Measurements from ENCODE around the gene PSORS1C2. TPM values are rescaled to one million over a fixed set of nuclear protein-coding genes. Genes with fewer than 3 reads are reported as not detected.

PSORS1C2 gene
- total RNA-seq, 1 donor from 2014 or later, result not detected

DNA sequence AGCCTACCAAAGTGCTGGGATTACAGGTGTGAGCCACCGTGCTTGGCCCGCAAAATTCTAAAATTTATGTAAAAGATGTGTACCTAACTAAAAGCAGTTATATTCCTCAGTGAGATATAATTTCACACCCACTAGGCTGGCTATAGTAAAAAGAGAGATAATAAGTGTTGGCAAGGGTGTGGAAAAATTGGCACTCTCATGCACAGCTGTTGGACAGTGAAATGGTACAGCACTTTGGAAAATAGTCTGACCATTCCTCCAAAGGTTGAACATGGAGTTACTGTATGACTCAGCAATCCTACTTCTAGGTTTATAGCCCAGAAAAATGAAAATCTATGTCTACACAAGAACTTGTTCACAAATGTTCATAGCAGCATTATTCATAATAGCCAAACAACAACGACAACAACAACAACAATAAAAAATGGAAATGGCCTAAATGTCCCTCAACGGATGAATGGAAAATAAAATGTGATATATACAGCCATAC, 40.4 kb downstream of the PSORS1C2 start:
- ATAC-seq (no peak), DNase-seq (no peak)
- Histone ChIP-seq H3K36me3 (no peaks in the 10 kb centered on the region), H3K27me3 (ENCODE audit: low read depth) (no peaks in the 10 kb centered on the region), H3K4me3 (no peak overlapping the region), H3K4me1 (peaks cover 24% of the 10 kb centered on the region), H3K27ac (no peak overlapping the region), H3K9me3 (no peaks in the 10 kb centered on the region)
- TF ChIP-seq CTCF (IDR thresholded peaks at IDR 0.05), result no peak
- intact Hi-C loops (cut with DNase I), result no loop called here

DNA sequence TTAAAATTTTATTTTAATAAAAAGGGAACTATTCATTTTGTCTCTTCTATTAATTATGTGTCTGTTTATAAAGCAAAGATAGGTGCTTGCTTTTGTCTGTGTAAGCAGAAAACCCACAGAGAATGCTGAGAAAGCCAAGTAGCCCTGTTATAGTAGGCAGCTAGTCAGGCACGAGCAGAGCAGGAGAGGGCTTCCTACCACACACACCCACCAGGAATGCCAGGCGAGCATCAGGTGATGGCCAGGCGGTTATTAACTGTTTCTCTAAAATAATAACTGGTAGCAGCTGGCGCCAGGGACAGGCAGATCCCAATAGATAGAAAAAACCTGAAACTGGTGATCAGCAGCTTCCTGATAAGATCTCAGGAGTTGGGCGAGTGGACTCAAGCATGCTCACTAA, 42.2 kb downstream of the PSORS1C2 start:
- DNase-seq (no peak), ATAC-seq (no peak)
- Histone ChIP-seq H3K4me1 (peaks cover 24% of the 10 kb centered on the region), H3K27me3 (ENCODE audit: low read depth) (no peaks in the 10 kb centered on the region), H3K27ac (no peak overlapping the region), H3K9me3 (no peaks in the 10 kb centered on the region), H3K4me3 (no peak overlapping the region), H3K36me3 (no peaks in the 10 kb centered on the region)
- TF ChIP-seq CTCF (IDR thresholded peaks at IDR 0.05), result no peak
- intact Hi-C loops (cut with DNase I), result no loop called here

DNA sequence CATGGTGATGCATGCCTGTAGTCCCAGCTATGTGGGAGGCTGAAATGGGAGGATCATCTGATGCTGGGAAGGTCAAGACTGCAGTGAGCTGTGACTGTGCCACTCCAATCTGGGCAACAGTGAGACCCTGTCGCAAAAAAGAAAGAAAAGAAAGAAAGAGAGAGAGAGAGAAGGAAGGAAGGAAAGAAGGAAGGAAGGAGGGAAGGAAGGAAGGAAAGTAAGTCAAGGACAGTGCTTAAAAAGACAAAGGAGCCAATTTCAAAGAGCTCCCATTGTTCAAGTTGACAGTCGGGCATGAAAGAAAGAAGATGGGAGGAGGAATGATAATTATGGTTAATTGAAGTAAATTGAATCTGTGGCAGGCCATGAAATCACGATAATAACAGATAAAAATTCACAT, 42.7 kb downstream of the PSORS1C2 start:
- TF ChIP-seq CTCF (IDR thresholded peaks at IDR 0.05), result no peak
- no peak for ATAC-seq
- H3K36me3 ChIP-seq, result no peaks in the 10 kb centered on the region
- no peak overlapping the region for H3K4me3 ChIP-seq
- H3K27ac ChIP-seq, result no peak overlapping the region
- H3K27me3 ChIP-seq (ENCODE audit: low read depth), result no peaks in the 10 kb centered on the region
- peaks cover 24% of the 10 kb centered on the region for H3K4me1 ChIP-seq
- no peak for DNase-seq
- intact Hi-C loops (cut with DNase I), result no loop called here
- no peaks in the 10 kb centered on the region for H3K9me3 ChIP-seq

GRCh38 chr6:31094389-31094881, 44.4 kb downstream of the PSORS1C2 start:
- DNase-seq (no peak), ATAC-seq (peak; percentile 47 to 54)
- H3K4me1 ChIP-seq, result peaks cover 24% of the 10 kb centered on the region
- intact Hi-C loops (cut with DNase I), result no loop called here
- H3K4me3 ChIP-seq, result no peak overlapping the region
- H3K36me3 ChIP-seq, result no peaks in the 10 kb centered on the region
- H3K27me3 ChIP-seq (ENCODE audit: low read depth), result no peaks in the 10 kb centered on the region
- TF ChIP-seq CTCF (IDR thresholded peaks at IDR 0.05), result no peak
- H3K27ac ChIP-seq, result peak overlapping the region; percentile 68
- no peaks in the 10 kb centered on the region for H3K9me3 ChIP-seq

- ATAC-seq, result no peak
- H3K9me3 ChIP-seq, result no peaks in the 10 kb centered on the region
- no peak overlapping the region for H3K27ac ChIP-seq
- H3K36me3 ChIP-seq, result no peaks in the 10 kb centered on the region
- no peak overlapping the region for H3K4me3 ChIP-seq
- no peak for TF ChIP-seq CTCF (IDR thresholded peaks at IDR 0.05)
- intact Hi-C loops (cut with DNase I), result no loop called here
- H3K4me1 ChIP-seq, result peaks cover 24% of the 10 kb centered on the region
- no peaks in the 10 kb centered on the region for H3K27me3 ChIP-seq (ENCODE audit: low read depth)
- no peak for DNase-seq
These were observed 45.9 kb downstream of the PSORS1C2 start for GRCh38 chr6:31092769-31093505.

Data from lower lobe of right lung (tissue), 2 donors.